ENCODE measurements around the gene SCYGR5.
"Not testable (repeated sequence)": the region's sequence is repeated elsewhere in the genome, so short reads cannot be mapped to it uniquely, and the experiment has no call there.

SCYGR5 gene

DNA sequence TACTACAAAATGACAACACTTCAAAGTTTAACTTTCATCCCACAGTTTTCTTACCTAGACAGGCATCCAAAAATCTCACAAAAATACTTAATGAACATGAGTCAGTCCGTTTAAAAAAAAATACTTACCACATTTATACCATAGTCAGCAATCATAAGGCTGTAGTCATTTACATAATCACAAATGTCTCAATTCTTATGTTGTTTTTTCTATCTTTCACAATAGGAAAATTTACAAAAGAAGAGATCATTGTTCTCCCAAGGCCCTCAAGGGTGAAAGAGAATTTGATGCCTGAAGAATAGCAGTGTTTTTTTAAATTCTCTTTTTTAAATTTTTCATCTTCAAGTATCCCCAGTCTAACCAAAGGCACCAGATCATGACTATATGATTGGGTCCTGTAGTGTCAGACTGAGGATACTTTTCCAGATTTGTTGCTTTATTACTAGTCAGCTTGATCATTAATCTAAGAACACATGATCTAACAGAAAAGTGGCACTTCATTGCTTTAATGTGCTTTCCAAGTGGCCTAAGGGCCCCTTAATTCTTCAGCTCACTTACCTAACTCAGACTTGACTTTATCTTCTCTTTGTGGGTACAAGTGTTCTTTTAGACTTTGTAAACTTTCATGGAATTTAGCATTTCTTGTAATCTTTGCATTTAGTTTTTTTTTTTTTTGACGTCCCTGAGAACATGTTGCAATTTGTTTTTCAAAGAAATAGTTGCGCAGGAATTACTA lies 4.7 kb downstream of the SCYGR5 start (continued):
- TF ChIP-seq, protein P1, sequence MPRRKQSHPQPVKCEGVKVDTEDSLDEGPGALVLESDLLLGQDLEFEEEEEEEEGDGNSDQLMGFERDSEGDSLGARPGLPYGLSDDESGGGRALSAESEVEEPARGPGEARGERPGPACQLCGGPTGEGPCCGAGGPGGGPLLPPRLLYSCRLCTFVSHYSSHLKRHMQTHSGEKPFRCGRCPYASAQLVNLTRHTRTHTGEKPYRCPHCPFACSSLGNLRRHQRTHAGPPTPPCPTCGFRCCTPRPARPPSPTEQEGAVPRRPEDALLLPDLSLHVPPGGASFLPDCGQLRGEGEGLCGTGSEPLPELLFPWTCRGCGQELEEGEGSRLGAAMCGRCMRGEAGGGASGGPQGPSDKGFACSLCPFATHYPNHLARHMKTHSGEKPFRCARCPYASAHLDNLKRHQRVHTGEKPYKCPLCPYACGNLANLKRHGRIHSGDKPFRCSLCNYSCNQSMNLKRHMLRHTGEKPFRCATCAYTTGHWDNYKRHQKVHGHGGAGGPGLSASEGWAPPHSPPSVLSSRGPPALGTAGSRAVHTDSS (tag by site-specific recombination; IDR thresholded peaks at IDR 0.05) = no peak

DNA sequence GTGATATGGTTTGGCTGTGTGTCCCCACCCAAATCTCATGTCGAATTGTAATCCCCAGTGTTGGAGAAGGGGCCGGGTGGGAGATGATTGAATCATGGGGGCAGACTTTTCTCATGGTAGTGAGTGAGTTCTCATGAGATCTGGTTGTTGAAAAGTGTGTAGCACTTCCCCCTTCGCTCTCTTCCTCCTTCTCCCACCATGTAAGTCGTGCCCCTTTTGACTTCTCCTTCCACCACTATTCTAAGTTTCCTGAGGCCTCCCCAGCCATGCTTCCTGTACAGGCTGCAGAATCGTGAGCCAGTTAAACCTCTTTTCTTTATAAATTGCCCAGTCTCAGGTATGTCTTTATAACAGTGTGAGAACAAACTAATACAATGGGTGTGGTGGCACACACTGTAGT lies 7.0 kb downstream of the SCYGR5 start:
- H3K4me3 ChIP-seq (ENCODE audit: low read depth, low read length); POLR2A ChIA-PET; H3K9me3 ChIP-seq (ENCODE audit: control insufficient read depth, insufficient read depth, low read depth, low read length); H3K36me3 ChIP-seq (ENCODE audit: control insufficient read depth in 2 of 2, insufficient read depth in 1 of 2, low read length in 2 of 2); H3K27ac ChIP-seq (ENCODE audit: extremely low read depth, low read depth, low read length); H3K4me1 ChIP-seq (ENCODE audit: control insufficient read depth, insufficient read depth, low read length): not testable (repeated sequence)
- CTCF ChIA-PET = interaction anchor here (0.6 kb wide), 1 partner anchor 468 kb away, joined by 3 read pairs; no protein-coding TSS in a partner anchor

DNA sequence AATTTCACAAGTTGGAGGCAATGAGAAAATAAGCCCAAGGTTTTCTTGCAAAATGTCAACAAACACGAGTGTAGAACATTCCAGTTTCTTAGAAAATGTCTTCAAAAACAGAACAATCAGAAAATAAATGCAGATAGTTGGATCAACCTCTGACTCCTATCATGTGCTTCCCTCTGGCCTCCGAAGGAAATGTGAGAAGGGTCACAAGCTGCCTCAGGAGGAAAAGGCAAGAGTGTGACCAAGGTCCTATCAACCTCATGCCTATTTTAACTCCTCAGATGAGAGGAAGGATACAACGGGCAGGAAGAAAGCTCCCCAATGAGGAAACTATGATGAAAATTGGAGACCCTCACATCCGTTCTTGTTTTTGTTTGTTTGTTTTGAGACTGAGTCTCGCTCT lies 7.9 kb downstream of the SCYGR5 start:
- H3K4me1 ChIP-seq (ENCODE audit: control insufficient read depth, insufficient read depth, low read length) = no peaks in the 10 kb centered on the region
- POLR2A ChIA-PET = no interaction called here
- no peak overlapping the region for H3K27ac ChIP-seq (ENCODE audit: extremely low read depth, low read depth, low read length)
- H3K4me3 ChIP-seq (ENCODE audit: low read depth, low read length) = no peak overlapping the region
- CTCF ChIA-PET = no interaction called here
- no peaks in the 10 kb centered on the region for H3K36me3 ChIP-seq (ENCODE audit: control insufficient read depth in 2 of 2, insufficient read depth in 1 of 2, low read length in 2 of 2)
- H3K9me3 ChIP-seq (ENCODE audit: control insufficient read depth, insufficient read depth, low read depth, low read length) = no peaks in the 10 kb centered on the region
- no peak for TF ChIP-seq ZNF600 (tag by site-specific recombination; IDR thresholded peaks at IDR 0.05)
- TF ChIP-seq ZNF701 (tag by site-specific recombination; IDR thresholded peaks at IDR 0.05) = no peak
- TF ChIP-seq ZNF133 (tag by site-specific recombination; IDR thresholded peaks at IDR 0.05) = no peak
- no peak for TF ChIP-seq BCL11B (tag by site-specific recombination; IDR thresholded peaks at IDR 0.05; ENCODE audit: low read depth)
- no peak for TF ChIP-seq ZNF76 (tag by site-specific recombination; IDR thresholded peaks at IDR 0.05; ENCODE audit: borderline replicate concordance, low read depth)
- TF ChIP-seq, protein P2, sequence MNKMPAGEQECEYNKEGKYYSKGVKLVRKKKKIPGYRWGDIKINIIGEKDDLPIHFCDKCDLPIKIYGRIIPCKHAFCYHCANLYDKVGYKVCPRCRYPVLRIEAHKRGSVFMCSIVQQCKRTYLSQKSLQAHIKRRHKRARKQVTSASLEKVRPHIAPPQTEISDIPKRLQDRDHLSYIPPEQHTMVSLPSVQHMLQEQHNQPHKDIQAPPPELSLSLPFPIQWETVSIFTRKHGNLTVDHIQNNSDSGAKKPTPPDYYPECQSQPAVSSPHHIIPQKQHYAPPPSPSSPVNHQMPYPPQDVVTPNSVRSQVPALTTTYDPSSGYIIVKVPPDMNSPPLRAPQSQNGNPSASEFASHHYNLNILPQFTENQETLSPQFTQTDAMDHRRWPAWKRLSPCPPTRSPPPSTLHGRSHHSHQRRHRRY (tag by site-specific recombination; IDR thresholded peaks at IDR 0.05) = no peak
- no peak for TF ChIP-seq ZNF48 (tag by site-specific recombination; IDR thresholded peaks at IDR 0.05)
- TF ChIP-seq ZNF266 (tag by site-specific recombination; IDR thresholded peaks at IDR 0.05; ENCODE audit: low read depth) = no peak
- TF ChIP-seq ZNF239 (tag by site-specific recombination; IDR thresholded peaks at IDR 0.05) = no peak
- no peak for TF ChIP-seq ZSCAN30 (tag by site-specific recombination; IDR thresholded peaks at IDR 0.05)
- TF ChIP-seq, protein P3, sequence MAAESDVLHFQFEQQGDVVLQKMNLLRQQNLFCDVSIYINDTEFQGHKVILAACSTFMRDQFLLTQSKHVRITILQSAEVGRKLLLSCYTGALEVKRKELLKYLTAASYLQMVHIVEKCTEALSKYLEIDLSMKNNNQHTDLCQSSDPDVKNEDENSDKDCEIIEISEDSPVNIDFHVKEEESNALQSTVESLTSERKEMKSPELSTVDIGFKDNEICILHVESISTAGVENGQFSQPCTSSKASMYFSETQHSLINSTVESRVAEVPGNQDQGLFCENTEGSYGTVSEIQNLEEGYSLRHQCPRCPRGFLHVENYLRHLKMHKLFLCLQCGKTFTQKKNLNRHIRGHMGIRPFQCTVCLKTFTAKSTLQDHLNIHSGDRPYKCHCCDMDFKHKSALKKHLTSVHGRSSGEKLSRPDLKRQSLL (tag by site-specific recombination; IDR thresholded peaks at IDR 0.05) = no peak
- no peak for TF ChIP-seq WT1 (tag by site-specific recombination; IDR thresholded peaks at IDR 0.05)
- no peak for TF ChIP-seq REPIN1 (tag by site-specific recombination; IDR thresholded peaks at IDR 0.05; ENCODE audit: low read depth)
- TF ChIP-seq ZNF558 (tag by site-specific recombination; IDR thresholded peaks at IDR 0.05) = no peak
- TF ChIP-seq ZNF366 (tag by site-specific recombination; conservative IDR thresholded peaks at IDR 0.05) = no peak
- TF ChIP-seq ZNF416 (tag by site-specific recombination; IDR thresholded peaks at IDR 0.05) = no peak
- no peak for TF ChIP-seq ZNF274 (IDR thresholded peaks at IDR 0.05; ENCODE audit: low read length)
- no peak for TF ChIP-seq ZNF274 (tag by site-specific recombination; IDR thresholded peaks at IDR 0.05; ENCODE audit: borderline replicate concordance)
- TF ChIP-seq, protein P4, sequence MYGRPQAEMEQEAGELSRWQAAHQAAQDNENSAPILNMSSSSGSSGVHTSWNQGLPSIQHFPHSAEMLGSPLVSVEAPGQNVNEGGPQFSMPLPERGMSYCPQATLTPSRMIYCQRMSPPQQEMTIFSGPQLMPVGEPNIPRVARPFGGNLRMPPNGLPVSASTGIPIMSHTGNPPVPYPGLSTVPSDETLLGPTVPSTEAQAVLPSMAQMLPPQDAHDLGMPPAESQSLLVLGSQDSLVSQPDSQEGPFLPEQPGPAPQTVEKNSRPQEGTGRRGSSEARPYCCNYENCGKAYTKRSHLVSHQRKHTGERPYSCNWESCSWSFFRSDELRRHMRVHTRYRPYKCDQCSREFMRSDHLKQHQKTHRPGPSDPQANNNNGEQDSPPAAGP (tag by site-specific recombination; IDR thresholded peaks at IDR 0.05) = no peak
- TF ChIP-seq, protein P5, sequence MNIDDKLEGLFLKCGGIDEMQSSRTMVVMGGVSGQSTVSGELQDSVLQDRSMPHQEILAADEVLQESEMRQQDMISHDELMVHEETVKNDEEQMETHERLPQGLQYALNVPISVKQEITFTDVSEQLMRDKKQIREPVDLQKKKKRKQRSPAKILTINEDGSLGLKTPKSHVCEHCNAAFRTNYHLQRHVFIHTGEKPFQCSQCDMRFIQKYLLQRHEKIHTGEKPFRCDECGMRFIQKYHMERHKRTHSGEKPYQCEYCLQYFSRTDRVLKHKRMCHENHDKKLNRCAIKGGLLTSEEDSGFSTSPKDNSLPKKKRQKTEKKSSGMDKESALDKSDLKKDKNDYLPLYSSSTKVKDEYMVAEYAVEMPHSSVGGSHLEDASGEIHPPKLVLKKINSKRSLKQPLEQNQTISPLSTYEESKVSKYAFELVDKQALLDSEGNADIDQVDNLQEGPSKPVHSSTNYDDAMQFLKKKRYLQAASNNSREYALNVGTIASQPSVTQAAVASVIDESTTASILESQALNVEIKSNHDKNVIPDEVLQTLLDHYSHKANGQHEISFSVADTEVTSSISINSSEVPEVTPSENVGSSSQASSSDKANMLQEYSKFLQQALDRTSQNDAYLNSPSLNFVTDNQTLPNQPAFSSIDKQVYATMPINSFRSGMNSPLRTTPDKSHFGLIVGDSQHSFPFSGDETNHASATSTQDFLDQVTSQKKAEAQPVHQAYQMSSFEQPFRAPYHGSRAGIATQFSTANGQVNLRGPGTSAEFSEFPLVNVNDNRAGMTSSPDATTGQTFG (tag by site-specific recombination; IDR thresholded peaks at IDR 0.05; ENCODE audit: borderline replicate concordance) = no peak
- TF ChIP-seq, protein P6, sequence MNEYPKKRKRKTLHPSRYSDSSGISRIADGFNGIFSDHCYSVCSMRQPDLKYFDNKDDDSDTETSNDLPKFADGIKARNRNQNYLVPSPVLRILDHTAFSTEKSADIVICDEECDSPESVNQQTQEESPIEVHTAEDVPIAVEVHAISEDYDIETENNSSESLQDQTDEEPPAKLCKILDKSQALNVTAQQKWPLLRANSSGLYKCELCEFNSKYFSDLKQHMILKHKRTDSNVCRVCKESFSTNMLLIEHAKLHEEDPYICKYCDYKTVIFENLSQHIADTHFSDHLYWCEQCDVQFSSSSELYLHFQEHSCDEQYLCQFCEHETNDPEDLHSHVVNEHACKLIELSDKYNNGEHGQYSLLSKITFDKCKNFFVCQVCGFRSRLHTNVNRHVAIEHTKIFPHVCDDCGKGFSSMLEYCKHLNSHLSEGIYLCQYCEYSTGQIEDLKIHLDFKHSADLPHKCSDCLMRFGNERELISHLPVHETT (tag by site-specific recombination; IDR thresholded peaks at IDR 0.05) = no peak

Data from HEK293 (cell line).